Keratinocyte (primary cell): ENCODE data around the gene ANO10. TPM values are rescaled to one million over a fixed set of nuclear protein-coding genes. Genes with fewer than 3 reads are reported as not detected.

ENCODE experiments used
- DNase-seq: peaks from one replicate; pipeline ENCODE4 v3.0.0-alpha.2; 2011; ENCODE audit warnings: low read depth, missing footprints, low spot score
- FAIRE-seq: peaks from 2 replicates; lab custom pipeline; 2011; peaks lifted over from hg19 to GRCh38; lab: Jason Lieb, UNC
- H2AFZ ChIP-seq: 2 replicates; pipeline ENCODE4 v1.6.0; 2012; ENCODE audit warnings: low read length, control low read depth, inconsistent platforms; ENCODE audit not compliant: control insufficient read depth
- H3K27ac ChIP-seq: 2 replicates; pipeline ENCODE4 v1.5.1; 2011; ENCODE audit warnings: low read length; ENCODE audit not compliant: control insufficient read depth, insufficient read depth
- H3K27me3 ChIP-seq: 3 replicates; pipeline ENCODE4 v1.6.0; 2011; ENCODE audit warnings: low read length; ENCODE audit not compliant: control insufficient read depth, insufficient read depth; ENCODE audit errors: extremely low read depth
- H3K36me3 ChIP-seq, 2 experiments: 2 replicates in 1 of 2; 3 replicates in 1 of 2; pipeline ENCODE4 v1.5.1; 2011; ENCODE audit warnings: low read length in 2 of 2, mild to moderate bottlenecking in 1 of 2; ENCODE audit not compliant: control insufficient read depth in 2 of 2, insufficient read depth in 2 of 2; ENCODE audit errors: extremely low read depth in 1 of 2
- H3K4me1 ChIP-seq: 3 replicates; pipeline ENCODE4 v1.5.1; 2011; ENCODE audit warnings: low read length; ENCODE audit not compliant: control insufficient read depth, insufficient read depth; ENCODE audit errors: extremely low read depth
- H3K4me2 ChIP-seq: 3 replicates; pipeline ENCODE4 v1.6.0; 2011; ENCODE audit warnings: low read depth, low read length; ENCODE audit not compliant: control insufficient read depth, insufficient read depth; ENCODE audit errors: extremely low read depth
- H3K4me3 ChIP-seq, 3 experiments: fragments of 200-600 bp in 1 of 3; sonication (generic) in 1 of 3; 2 replicates in 2 of 3; 3 replicates in 1 of 3; pipeline ENCODE4 v1.5.1; 2011 to 2016; ENCODE audit warnings: low read length in 3 of 3, mild to moderate bottlenecking in 3 of 3, control low read depth in 2 of 3, inconsistent platforms in 1 of 3, low read depth in 1 of 3, mixed read lengths in 1 of 3, mixed run types in 1 of 3, moderate library complexity in 1 of 3; ENCODE audit not compliant: control insufficient read depth in 2 of 3, insufficient read depth in 2 of 3; ENCODE audit errors: extremely low read depth in 1 of 3
- H3K79me2 ChIP-seq: 2 replicates; pipeline ENCODE4 v1.6.0; 2012; ENCODE audit warnings: low read length; ENCODE audit not compliant: control insufficient read depth, insufficient read depth
- H3K9ac ChIP-seq: 3 replicates; pipeline ENCODE4 v1.6.0; 2011; ENCODE audit warnings: low read length; ENCODE audit not compliant: control insufficient read depth, insufficient read depth; ENCODE audit errors: extremely low read depth
- H3K9me1 ChIP-seq: 3 replicates; pipeline ENCODE4 v1.6.0; 2011; ENCODE audit warnings: low read length; ENCODE audit not compliant: control insufficient read depth, insufficient read depth; ENCODE audit errors: extremely low read depth
- H3K9me3 ChIP-seq: 2 replicates; pipeline ENCODE4 v1.5.1; 2012; ENCODE audit warnings: low read depth, low read length; ENCODE audit not compliant: control insufficient read depth
- H4K20me1 ChIP-seq: 3 replicates; pipeline ENCODE4 v1.6.0; 2011; ENCODE audit warnings: low read length; ENCODE audit not compliant: control insufficient read depth, insufficient read depth; ENCODE audit errors: extremely low read depth
- CTCF ChIP-seq, 3 experiments: IDR thresholded peaks in 1 of 3; conservative IDR thresholded peaks in 1 of 3; optimal IDR thresholded peaks in 1 of 3; 2 replicates in 2 of 3; 3 replicates in 1 of 3; pipeline versions ENCODE3 to v1.5.1; 2011; ENCODE audit warnings: low read length in 3 of 3, mild to moderate bottlenecking in 3 of 3, moderate library complexity in 2 of 3, control low read depth in 1 of 3, inconsistent platforms in 1 of 3; ENCODE audit not compliant: insufficient read depth in 2 of 3; ENCODE audit errors: extremely low read depth in 1 of 3
- EZH2 ChIP-seq: IDR thresholded peaks from one replicate; pipeline ENCODE4 v1.6.1; 2012; ENCODE audit warnings: inconsistent platforms, mild to moderate bottlenecking, low read length, moderate library complexity
- dilution Hi-C: fragments of 300-500 bp; cut with MboI; formaldehyde crosslinking; loops from one replicate; pipeline ENCODE4 v1.7.0; 2020; ENCODE audit warnings: low sequenced_read_pairs; ENCODE audit not compliant: extremely low pct_ligation_motif_present
- polyA plus RNA-seq, 5 experiments: library from polyadenylated mRNA; depleted of rRNA in 3 of 5; stranded (reverse) in 3 of 5; stranded (forward) in 1 of 5; unstranded in 1 of 5; fragments of >200 nt; gene quantifications; 1 replicate in 1 of 5; 2 replicates in 3 of 5; 3 replicates in 1 of 5; pipeline versions ENCODE4 v1.2.1 to v1.2.3, GENCODE V29; 2011 to 2012; ENCODE audit warnings: missing spikeins in 2 of 5, low read depth in 1 of 5, low replicate concordance in 1 of 5

ANO10 gene
- polyA plus RNA-seq, 1 donor (not counting 4 experiments of a cell fraction or from before 2014, with no cell fraction given) = 48.8 TPM

- Histone ChIP-seq H3K36me3 (no peaks in the 10 kb centered on the region), H4K20me1 (no peaks in the 10 kb centered on the region), H3K9me1 (no peaks in the 10 kb centered on the region), H3K27ac (no peak overlapping the region), H3K27me3 (no peaks in the 10 kb centered on the region), H3K9me3 (no peaks in the 10 kb centered on the region), H3K4me3 (no peak overlapping the region), H3K4me1 (peaks cover 10% of the 10 kb centered on the region), H3K4me2 (no peak overlapping the region), H3K79me2 (no peaks in the 10 kb centered on the region), H3K9ac (no peak overlapping the region), H2AFZ (no peak overlapping the region)
- FAIRE-seq (no peak), DNase-seq (no peak)
- no peak for TF ChIP-seq EZH2
- TF ChIP-seq CTCF (optimal IDR thresholded peaks at IDR 0.05 in 1 of 3, IDR thresholded peaks at IDR 0.05 in 1 of 3, conservative IDR thresholded peaks at IDR 0.05 in 1 of 3; ENCODE audit: extremely low read depth in 1 of 3, insufficient read depth in 2 of 3, low read length in 3 of 3) = no peak
- dilution Hi-C loops = no loop called here
These were observed 15.9 kb upstream of the ANO10 start for GRCh38 chr3:43637702-43638101.

- H3K79me2 ChIP-seq = no peaks in the 10 kb centered on the region
- H3K9me3 ChIP-seq = no peaks in the 10 kb centered on the region
- no peak for FAIRE-seq
- H3K9ac ChIP-seq = no peak overlapping the region
- no peak for TF ChIP-seq EZH2
- no peak for TF ChIP-seq CTCF (optimal IDR thresholded peaks at IDR 0.05 in 1 of 3, IDR thresholded peaks at IDR 0.05 in 1 of 3, conservative IDR thresholded peaks at IDR 0.05 in 1 of 3; ENCODE audit: extremely low read depth in 1 of 3, insufficient read depth in 2 of 3, low read length in 3 of 3)
- no peaks in the 10 kb centered on the region for H3K9me1 ChIP-seq
- H3K4me2 ChIP-seq = no peak overlapping the region
- H3K4me1 ChIP-seq = peaks cover 4% of the 10 kb centered on the region
- no peak overlapping the region for H3K4me3 ChIP-seq
- no peak overlapping the region for H2AFZ ChIP-seq
- H3K36me3 ChIP-seq = no peaks in the 10 kb centered on the region
- no peak for DNase-seq
- no peaks in the 10 kb centered on the region for H3K27me3 ChIP-seq
- H3K27ac ChIP-seq = no peak overlapping the region
- dilution Hi-C loops = no loop called here
- no peaks in the 10 kb centered on the region for H4K20me1 ChIP-seq
These were observed 11.2 kb upstream of the ANO10 start for GRCh38 chr3:43632986-43633385.
